SKM-1 treated with dmso at 0.1 percent for 144 hours (cell line): ENCODE results near the gene PIWIL4.
"Not testable (repeated sequence)": the region's sequence is repeated elsewhere in the genome, so short reads cannot be mapped to it uniquely, and the experiment has no call there.

Experiments
- DNase-seq: peaks from one replicate; lab custom pipeline; 2025; ENCODE audit not compliant: unreplicated experiment; lab: John Stamatoyannopoulos, UW

PIWIL4 gene

GRCh38 chr11:94583866-94584500 is 16.8 kb downstream of the PIWIL4 start:
- DNase-seq, result peak; percentile 73

DNA sequence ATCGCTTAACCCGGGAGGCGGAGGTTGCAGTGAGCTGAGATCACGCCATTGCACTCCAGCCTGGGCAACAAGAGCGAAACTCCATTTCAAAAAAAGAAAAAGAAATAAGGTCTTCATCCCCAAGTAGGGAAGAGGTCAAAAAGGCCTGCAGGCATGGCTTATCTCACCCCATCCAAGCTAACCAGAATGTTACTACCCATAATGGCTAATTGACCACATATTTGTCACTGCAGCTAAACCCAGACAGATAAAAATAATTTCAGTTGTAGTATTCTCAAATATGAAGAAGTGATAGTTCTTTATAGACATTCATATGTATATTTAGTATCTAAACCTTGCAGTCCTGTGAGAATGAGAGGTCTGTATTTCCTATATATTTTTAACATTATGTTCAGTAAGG is 17.8 kb downstream of the PIWIL4 start:
- no peak for DNase-seq

DNA sequence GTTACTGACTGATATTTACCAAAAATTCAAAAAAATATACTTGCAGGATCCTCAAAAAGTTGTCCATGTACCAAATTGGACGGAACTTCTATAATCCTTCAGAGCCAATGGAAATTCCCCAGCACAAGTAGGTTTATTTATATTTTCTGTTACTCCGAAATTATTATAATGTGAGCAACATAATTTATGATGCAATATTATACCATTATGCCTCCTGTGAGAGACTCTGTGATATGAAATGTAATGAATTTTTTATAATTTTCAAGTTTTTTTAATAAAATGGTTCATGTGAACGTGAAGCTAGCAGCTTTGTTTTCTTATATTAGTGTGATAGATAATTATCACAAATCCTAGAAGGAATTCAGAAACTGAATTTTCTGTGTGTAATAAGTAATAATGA is 18.2 kb downstream of the PIWIL4 start:
- DNase-seq, result no peak

GRCh38 chr11:94586546-94586945 is 19.4 kb downstream of the PIWIL4 start:
- DNase-seq, result no peak

GRCh38 chr11:94586978-94587377 is 19.8 kb downstream of the PIWIL4 start:
- no peak for DNase-seq

DNA sequence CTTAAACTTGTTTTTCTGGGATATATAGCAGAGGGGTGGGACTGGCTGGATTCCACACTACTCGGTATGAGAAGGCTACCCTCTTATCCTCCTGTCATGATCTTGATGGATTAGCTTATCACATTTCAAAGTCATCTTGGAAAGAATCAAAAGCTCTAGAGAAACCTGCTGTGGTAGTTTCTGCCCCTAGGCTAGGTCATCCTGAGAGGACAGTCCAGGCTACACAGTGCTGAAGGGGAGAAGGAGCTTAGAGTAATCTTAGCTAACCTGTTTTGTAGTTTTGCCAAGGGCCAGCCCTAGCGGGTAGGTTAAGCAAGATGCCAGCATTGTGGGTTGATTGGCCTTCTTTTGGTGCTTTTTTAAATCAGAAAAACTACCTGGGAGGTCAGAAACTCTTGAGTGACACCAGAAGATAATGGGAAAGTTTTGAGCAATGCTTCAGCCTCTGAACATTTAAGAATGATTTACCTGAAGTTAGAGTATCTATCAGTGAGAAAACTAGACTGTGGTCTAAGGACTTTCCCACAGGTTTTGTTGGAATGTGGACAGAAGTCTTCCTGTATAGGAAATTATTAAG is 21.3 kb downstream of the PIWIL4 start:
- no peak for DNase-seq

GRCh38 chr11:94590352-94591041 is 23.3 kb downstream of the PIWIL4 start:
- no peak for DNase-seq

DNA sequence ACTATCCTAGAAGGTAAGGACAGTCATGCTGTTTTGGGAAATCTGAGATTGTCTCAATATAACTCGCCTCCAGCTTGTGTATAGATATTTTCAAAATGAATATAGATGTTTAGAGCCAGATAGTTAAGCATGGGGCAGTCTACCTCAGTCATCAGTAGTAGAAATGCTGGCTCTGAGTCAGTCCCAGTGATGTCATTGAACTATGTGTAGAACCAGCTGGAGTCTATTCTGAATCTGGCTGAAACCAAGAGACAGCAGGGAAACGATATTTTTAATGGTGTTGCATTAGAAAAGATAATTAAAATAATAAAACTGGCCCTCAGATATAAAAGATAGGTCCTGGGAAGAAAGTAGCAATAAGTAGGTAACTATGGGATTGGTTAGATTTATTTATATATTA is 25.9 kb downstream of the PIWIL4 start:
- no peak for DNase-seq

DNA sequence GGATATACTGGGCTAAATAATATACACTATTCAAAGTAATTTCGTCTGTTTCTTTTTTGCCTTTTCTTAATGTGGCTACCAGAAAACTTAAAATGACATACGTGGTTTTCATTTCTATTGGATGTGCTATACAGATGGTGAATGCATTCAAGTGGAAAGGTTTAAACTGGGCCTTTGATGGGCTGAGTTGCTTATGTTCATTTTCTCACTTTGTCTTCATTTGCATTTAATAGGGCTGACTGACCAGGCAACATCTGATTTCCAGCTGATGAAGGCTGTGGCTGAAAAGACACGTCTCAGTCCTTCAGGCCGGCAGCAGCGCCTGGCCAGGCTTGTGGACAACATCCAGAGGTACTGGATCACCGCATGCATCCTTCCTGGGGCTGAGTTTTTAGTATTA is 27.9 kb downstream of the PIWIL4 start:
- DNase-seq, result no peak

DNA sequence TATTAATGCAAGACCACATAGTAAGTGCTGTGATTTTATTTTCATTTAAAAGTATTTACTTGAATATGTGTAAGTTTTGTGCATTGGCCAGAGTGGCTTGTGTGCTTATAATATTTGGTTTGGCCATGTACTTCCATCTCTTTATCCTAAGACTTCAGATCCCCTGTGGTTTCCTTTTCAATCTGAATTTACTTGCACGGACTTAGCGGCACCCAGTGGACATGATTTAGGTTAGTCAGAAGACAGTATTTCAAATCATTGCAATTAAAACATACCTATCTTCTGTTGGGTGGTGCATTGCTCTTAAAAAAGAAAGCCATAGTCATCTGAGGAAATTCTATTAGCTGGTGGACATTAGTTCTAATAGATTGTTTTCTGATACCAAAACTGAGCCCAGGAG is 30.7 kb downstream of the PIWIL4 start:
- no peak for DNase-seq

GRCh38 chr11:94599510-94599909 is 32.3 kb downstream of the PIWIL4 start:
- no peak for DNase-seq

DNA sequence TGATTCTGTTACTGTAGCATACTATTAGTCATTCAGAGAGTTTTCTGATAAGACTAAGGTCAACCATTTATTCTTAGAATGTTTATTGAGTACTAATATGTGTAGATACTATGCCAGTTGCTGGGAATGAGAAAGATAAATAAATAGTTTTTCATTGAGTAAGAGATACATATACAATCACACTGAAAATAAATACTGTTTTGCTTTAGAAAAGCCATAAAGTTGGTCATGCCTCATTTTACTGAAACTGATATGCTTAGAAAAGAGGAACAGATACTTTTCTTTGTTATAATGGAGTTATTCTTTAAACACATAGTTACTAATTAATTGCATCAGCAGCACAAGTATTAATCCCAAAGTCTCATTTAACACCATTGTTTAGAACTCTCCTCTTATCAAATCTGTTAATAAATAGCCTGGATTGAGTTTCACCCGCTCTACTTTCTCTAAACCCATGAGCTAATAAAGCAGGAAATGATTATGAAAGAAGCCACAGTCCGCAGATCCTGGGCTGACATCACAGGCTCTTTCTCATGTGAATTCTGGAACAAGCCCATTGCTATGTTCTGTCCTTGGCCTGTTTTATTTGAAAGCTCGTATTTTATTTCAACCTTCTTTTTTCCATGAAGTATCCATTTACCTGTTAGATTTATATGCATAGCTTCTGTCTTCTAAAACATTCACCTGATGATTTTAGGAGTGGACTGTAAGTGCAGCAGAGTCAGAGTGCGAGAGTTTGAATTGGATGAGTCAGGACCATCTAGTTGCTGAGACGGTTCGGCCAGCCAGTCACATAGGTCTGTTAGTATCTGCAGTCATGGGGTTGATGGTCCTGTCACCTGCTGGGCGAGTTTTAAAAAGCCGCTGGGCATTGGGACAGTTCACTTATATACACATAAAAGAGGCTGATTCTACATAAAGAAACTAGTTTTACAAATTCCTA is 35.5 kb downstream of the PIWIL4 start:
- DNase-seq, result peak; percentile 77

DNA sequence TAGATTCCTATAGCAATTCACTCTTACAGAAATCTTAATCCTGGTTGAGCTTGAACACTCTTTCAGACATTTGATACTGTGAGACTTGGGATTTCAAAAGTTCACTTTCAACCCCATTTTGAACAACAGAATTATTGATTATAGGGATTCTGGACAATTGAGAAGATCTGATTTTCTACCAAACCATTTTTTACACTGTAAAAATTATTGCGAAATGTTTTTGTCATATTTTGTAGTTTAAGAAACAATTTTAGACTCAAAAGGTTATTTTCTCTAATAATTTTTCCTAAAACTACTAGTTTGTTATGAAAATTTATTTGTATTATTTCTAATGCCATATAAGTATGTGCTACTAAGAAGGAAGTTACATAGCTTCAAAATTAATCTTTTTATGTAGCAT is 36.4 kb downstream of the PIWIL4 start:
- no peak for DNase-seq

DNA sequence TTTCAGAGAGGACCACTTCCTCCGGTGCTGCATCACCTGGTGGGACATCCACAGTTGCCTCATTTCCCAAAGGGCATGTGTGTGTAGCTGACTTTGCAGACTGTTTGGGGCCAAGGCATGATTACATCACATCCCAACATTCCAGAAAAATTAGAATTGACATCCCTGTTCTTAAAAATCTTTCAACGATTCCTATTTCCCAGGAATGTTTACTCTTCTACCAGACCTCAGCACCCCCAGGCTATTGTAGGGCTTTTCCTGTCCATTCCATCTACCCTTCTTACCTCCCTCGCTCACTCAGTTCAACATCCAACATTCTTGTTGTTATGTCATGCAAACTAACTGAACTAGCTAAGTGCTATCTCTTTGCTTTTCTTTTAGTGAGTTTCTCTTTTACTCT is 37.3 kb downstream of the PIWIL4 start:
- no peak for DNase-seq

DNA sequence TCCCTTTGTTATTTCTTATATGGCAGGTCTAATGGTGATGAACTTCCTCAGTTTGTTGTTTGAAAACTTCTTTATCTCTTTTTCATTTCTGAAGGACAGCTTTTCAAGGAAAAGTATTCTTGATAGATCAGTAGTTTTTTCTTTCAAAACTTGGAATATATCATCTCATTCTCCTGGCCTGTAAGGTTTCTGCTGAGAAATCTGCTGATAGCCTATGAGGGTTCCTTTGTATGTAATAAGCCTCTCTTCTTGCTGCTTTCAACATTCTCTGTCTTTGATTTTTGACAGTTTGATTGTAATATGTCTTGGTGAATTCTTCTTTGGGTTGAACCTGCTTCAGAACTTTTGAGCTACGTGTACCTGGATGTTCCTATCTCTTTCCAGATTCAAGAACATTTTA is 46.0 kb downstream of the PIWIL4 start:
- DNase-seq, result no peak

GRCh38 chr11:94623120-94623735 is 56.1 kb downstream of the PIWIL4 start:
- peak; percentile 73 for DNase-seq

DNA sequence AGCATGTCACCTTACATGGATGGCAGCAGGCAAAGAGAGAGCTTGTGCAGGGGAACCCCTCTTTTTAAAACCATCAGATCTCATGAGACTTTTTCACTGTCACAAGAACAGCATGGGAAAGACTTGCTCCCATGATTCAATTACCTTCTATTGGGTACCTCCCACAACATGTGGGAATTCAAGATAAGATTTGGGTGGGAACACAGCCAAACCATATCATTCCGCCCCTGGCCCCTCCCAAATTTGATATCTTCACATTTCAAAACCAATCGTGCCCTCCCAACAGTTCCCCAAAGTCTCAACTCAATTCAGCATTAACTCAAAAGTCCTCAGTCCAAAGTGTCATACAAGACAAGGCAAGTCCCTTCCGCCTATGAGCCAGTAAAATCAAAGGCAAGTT is 58.3 kb downstream of the PIWIL4 start:
- DNase-seq, result not testable (repeated sequence)

DNA sequence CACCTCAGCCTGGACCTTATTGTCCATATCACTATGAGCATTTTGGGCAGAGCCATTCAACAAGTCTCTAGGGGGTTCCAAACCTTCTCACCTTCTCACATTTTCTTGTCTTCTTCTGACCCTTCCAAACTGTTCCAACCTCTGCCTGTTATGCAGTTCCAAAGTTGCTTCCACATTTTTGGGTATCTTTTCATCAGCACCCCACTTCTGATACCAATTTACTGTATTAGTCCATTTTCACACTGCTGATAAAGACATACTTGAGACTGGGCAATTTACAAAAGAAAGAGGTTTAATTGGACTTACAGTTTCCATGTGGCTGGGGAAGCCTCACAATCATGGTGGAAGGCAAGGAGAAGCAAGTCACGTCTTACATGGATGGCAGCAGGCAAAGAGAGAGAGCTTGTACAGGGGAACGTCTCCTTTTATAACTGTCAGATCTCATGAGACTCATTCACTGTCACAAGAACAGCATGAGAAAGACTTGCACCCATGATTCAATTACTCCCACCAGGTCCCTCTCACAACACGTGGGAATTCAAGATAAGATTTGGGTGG is 59.9 kb downstream of the PIWIL4 start:
- DNase-seq, result not testable (repeated sequence)

DNA sequence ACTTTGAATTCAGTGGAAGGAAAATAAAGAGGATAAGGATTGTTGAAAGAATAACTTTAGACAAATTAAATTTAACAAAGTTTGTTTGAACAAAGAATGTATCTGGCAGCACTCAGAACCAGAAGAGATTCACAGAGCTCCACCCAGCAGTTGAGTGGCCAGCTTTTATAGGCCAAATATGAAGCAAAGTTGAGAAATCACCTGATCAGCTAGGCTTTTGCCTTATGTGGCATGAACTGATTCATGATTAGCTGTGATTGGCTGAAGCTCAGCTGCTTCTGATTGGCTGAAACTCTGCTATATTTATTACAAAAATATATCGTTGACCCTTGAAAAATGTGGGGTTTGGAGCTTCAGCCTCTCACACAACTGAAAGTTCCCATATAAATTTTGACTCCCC is 62.6 kb downstream of the PIWIL4 start:
- no peak for DNase-seq

DNA sequence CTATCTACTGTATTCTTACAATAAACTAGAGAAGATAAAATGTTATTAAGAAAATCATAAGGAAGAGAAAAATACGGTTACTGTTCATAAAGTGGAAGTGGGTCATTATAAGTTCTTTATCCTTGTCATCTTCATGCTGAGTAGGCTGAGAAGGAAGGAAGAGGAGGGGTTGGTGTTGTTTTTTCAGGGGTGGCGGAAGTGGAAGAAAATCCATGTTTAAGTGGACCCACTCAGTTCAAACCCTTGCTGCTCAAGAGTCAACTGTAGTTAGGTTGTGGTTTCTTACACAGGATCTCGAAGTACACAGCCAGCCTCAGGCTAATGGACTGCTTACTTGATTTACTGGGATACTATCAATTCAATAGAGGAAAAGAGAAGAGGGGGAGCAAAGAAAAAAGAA is 63.1 kb downstream of the PIWIL4 start:
- DNase-seq, result no peak

DNA sequence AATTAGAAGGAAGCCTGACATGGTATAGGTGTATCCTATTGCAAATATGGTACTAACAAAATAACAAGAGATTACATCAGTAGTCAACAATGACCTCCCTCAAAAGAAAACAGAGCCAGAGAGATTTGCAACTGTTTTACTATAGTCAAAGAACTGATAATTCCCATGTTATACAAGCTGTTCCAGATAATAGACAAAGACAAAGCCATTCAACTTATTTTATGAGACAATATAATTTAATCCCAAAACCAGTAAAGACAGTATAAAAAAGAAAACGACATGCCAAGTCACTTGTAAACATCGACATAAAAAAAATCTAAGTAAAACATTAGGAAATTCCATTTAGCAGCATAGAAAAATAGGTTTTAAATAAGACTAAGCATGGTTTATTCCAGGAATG is 65.2 kb downstream of the PIWIL4 start:
- no peak for DNase-seq
